ENCODE data around the gene ARL5C.

DNA sequence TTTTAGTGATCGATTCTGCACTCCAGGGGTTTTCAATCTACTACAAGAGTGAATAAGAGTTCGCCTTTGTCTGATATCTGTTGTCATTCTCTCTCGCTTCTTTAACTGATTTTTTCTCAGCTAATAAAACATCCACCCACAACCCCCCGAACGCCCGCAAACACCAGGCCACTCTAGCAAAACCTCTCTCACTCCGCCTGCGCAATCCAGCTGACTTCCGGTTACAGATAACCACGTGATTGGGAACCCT, 33.8 kb upstream of the ARL5C start:
- TF ChIP-seq, protein P1, sequence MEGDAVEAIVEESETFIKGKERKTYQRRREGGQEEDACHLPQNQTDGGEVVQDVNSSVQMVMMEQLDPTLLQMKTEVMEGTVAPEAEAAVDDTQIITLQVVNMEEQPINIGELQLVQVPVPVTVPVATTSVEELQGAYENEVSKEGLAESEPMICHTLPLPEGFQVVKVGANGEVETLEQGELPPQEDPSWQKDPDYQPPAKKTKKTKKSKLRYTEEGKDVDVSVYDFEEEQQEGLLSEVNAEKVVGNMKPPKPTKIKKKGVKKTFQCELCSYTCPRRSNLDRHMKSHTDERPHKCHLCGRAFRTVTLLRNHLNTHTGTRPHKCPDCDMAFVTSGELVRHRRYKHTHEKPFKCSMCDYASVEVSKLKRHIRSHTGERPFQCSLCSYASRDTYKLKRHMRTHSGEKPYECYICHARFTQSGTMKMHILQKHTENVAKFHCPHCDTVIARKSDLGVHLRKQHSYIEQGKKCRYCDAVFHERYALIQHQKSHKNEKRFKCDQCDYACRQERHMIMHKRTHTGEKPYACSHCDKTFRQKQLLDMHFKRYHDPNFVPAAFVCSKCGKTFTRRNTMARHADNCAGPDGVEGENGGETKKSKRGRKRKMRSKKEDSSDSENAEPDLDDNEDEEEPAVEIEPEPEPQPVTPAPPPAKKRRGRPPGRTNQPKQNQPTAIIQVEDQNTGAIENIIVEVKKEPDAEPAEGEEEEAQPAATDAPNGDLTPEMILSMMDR (IDR thresholded peaks at IDR 0.05; ENCODE audit: low read depth, low read length, poor library complexity, severe bottlenecking) = no peak
- no peak for TF ChIP-seq EZH2phosphoT487 (IDR thresholded peaks at IDR 0.05; ENCODE audit: borderline replicate concordance, low read length)

Data from DOHH2 (cell line).